Measurements from ENCODE around the gene TRPM1. TPM values are rescaled to one million over a fixed set of nuclear protein-coding genes. Genes with fewer than 3 reads are reported as not detected.

Gene TRPM1
- total RNA-seq, 3 donors from 2014 or later = not detected

GRCh38 chr15:31060429-31061140 is 40.9 kb downstream of the TRPM1 start:
- no peak for ATAC-seq
- H3K27me3 Mint-ChIP-seq (ENCODE audit: low read depth) = peaks cover 10% of the 10 kb centered on the region
- no peak for DNase-seq
- no peaks in the 10 kb centered on the region for H3K4me1 Mint-ChIP-seq (ENCODE audit: low read depth)
- no peak overlapping the region for H3K4me3 Mint-ChIP-seq
- peaks cover 5% of the 10 kb centered on the region for H3K9me3 Mint-ChIP-seq
- H3K36me3 Mint-ChIP-seq (ENCODE audit: insufficient read depth) = no peaks in the 10 kb centered on the region

DNA sequence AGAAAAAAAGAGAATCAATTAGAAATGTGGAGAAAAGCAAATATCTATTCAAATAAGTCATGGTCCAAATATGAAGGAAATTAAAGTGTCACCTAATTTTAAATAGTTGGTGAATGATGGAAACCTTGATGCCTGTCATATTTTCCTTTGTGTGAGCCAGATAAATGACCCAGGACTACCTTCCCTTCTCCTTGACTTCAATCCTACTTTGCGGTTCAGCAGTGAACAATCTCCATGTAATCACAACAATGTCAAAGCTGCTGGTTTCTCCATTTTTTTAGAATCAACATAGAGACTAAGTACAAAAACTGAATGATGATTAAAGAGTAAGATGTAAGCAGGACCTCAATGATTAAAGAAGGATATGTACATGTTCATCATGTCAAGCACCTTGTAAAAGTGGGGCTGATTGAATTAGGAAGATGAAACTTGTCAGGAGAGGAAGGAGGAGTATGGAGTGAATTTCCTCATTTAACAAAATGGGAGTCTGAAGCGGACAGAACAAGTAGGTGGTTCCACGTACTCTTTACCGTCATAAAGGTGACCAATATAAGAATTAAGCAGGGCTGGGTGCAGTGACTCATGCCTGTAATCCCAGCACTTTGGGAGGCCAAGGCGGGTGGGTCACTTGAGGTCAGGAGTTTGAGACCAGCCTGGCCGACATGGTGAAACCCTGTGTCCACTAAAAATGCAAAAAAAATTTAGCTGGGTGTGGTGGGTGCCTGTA is 43.1 kb downstream of the TRPM1 start:
- Mint-ChIP-seq H3K4me1 (ENCODE audit: low read depth) (no peaks in the 10 kb centered on the region), H3K36me3 (ENCODE audit: insufficient read depth) (no peaks in the 10 kb centered on the region), H3K4me3 (no peak overlapping the region), H3K27me3 (ENCODE audit: low read depth) (peaks cover 10% of the 10 kb centered on the region), H3K9me3 (peaks cover 5% of the 10 kb centered on the region)
- DNase-seq = no peak
- ATAC-seq = no peak

- peaks cover 9% of the 10 kb centered on the region for H3K4me1 Mint-ChIP-seq (ENCODE audit: low read depth)
- H3K27me3 Mint-ChIP-seq (ENCODE audit: low read depth) = peaks cover 1% of the 10 kb centered on the region
- no peak for ATAC-seq
Observed at GRCh38 chr15:31051496-31052080, 49.9 kb downstream of the TRPM1 start.

GRCh38 chr15:31050953-31051352 is 50.6 kb downstream of the TRPM1 start:
- H3K4me1 Mint-ChIP-seq (ENCODE audit: low read depth) = peaks cover 9% of the 10 kb centered on the region
- no peak overlapping the region for H3K4me3 Mint-ChIP-seq
- no peaks in the 10 kb centered on the region for H3K9me3 Mint-ChIP-seq
- DNase-seq (no peak), ATAC-seq (no peak)
- H3K27me3 Mint-ChIP-seq (ENCODE audit: low read depth) = peaks cover 4% of the 10 kb centered on the region
- no peaks in the 10 kb centered on the region for H3K36me3 Mint-ChIP-seq (ENCODE audit: insufficient read depth)

More at GRCh38 chr15:31051496-31052080, 49.9 kb downstream of the TRPM1 start:
- H3K9me3 Mint-ChIP-seq = no peaks in the 10 kb centered on the region
- H3K4me3 Mint-ChIP-seq = no peak overlapping the region
- no peak for DNase-seq
- no peaks in the 10 kb centered on the region for H3K36me3 Mint-ChIP-seq (ENCODE audit: insufficient read depth)

- no peaks in the 10 kb centered on the region for H3K36me3 Mint-ChIP-seq (ENCODE audit: insufficient read depth)
- peaks cover 9% of the 10 kb centered on the region for H3K4me1 Mint-ChIP-seq (ENCODE audit: low read depth)
- DNase-seq = no peak
- H3K27me3 Mint-ChIP-seq (ENCODE audit: low read depth) = peaks cover 4% of the 10 kb centered on the region
- H3K4me3 Mint-ChIP-seq = no peak overlapping the region
- no peaks in the 10 kb centered on the region for H3K9me3 Mint-ChIP-seq
- ATAC-seq = no peak
Observed at GRCh38 chr15:31049682-31050615, 51.6 kb downstream of the TRPM1 start.

- Mint-ChIP-seq H3K4me3 (no peak overlapping the region), H3K36me3 (ENCODE audit: insufficient read depth) (no peaks in the 10 kb centered on the region), H3K4me1 (ENCODE audit: low read depth) (peaks cover 9% of the 10 kb centered on the region), H3K9me3 (no peaks in the 10 kb centered on the region), H3K27me3 (ENCODE audit: low read depth) (peaks cover 4% of the 10 kb centered on the region)
- no peak for DNase-seq
- no peak for ATAC-seq
Observed at GRCh38 chr15:31049111-31049510, 52.4 kb downstream of the TRPM1 start.

DNA sequence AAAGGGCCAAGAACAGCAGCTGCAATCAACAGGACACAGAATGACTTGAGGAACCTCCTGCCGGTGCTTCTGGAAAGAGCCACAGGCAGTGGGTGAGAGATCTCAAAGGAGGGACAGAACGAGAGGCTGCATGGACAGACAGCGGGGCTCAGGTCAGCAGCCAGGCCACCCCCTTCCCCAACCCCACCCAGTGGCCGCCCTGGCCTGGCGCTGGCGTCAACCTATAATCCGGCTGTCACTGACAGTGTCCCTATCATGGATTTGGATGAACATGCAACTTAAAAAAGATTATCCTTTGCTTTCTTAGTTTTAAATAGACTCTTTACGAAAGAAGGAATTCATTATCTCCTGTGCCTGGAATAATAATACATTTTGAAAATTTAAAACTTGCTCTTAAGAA is 54.1 kb downstream of the TRPM1 start:
- Mint-ChIP-seq H3K4me3 (no peak overlapping the region), H3K4me1 (ENCODE audit: low read depth) (peaks cover 9% of the 10 kb centered on the region), H3K36me3 (ENCODE audit: insufficient read depth) (no peaks in the 10 kb centered on the region), H3K27me3 (ENCODE audit: low read depth) (peaks cover 4% of the 10 kb centered on the region), H3K9me3 (no peaks in the 10 kb centered on the region)
- no peak for DNase-seq
- no peak for ATAC-seq

- ATAC-seq (no peak), DNase-seq (no peak)
- Mint-ChIP-seq H3K27me3 (ENCODE audit: low read depth) (peaks cover 6% of the 10 kb centered on the region), H3K9me3 (no peaks in the 10 kb centered on the region), H3K4me1 (ENCODE audit: low read depth) (peaks cover 9% of the 10 kb centered on the region), H3K4me3 (no peak overlapping the region), H3K36me3 (ENCODE audit: insufficient read depth) (no peaks in the 10 kb centered on the region)
Observed at GRCh38 chr15:31046759-31047359, 54.7 kb downstream of the TRPM1 start.

- no peaks in the 10 kb centered on the region for H3K36me3 Mint-ChIP-seq (ENCODE audit: insufficient read depth)
- H3K27me3 Mint-ChIP-seq (ENCODE audit: low read depth) = peaks cover 8% of the 10 kb centered on the region
- DNase-seq (no peak), ATAC-seq (no peak)
- H3K9me3 Mint-ChIP-seq = no peaks in the 10 kb centered on the region
- peaks cover 5% of the 10 kb centered on the region for H3K4me1 Mint-ChIP-seq (ENCODE audit: low read depth)
- no peak overlapping the region for H3K4me3 Mint-ChIP-seq
Observed at GRCh38 chr15:31045606-31046005, 55.9 kb downstream of the TRPM1 start.

- Mint-ChIP-seq H3K9me3 (no peaks in the 10 kb centered on the region), H3K36me3 (ENCODE audit: insufficient read depth) (no peaks in the 10 kb centered on the region), H3K4me1 (ENCODE audit: low read depth) (no peaks in the 10 kb centered on the region), H3K27me3 (ENCODE audit: low read depth) (peaks cover 9% of the 10 kb centered on the region), H3K4me3 (no peak overlapping the region)
- no peak for DNase-seq
- no peak for ATAC-seq
Observed at GRCh38 chr15:31042751-31043150, 58.8 kb downstream of the TRPM1 start.

GRCh38 chr15:31041610-31042009 is 59.9 kb downstream of the TRPM1 start:
- Mint-ChIP-seq H3K4me3 (no peak overlapping the region), H3K27me3 (ENCODE audit: low read depth) (peaks cover 8% of the 10 kb centered on the region), H3K4me1 (ENCODE audit: low read depth) (no peaks in the 10 kb centered on the region), H3K36me3 (ENCODE audit: insufficient read depth) (no peaks in the 10 kb centered on the region), H3K9me3 (no peaks in the 10 kb centered on the region)
- ATAC-seq (no peak), DNase-seq (no peak)

DNA sequence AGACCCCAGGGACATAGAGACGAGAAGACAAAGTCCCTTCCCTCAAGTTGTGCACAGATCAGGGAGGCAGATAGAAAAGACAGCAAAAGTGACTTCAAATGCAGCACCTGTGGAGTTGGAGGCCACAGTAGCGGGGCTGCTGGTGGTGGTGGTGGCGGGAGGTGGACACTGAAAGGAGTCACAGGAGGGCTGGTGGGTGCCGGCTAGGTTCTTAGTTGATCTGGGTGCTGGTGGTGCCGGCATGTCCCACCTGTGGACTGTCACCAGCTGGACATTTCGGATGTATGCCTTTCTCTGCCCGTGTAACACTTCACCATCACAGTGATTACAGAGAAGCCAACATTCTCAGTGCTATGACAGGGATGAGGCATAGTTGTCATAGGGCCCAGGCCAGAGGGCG is 60.9 kb downstream of the TRPM1 start:
- ATAC-seq (no peak), DNase-seq (no peak)
- H3K27me3 Mint-ChIP-seq (ENCODE audit: low read depth) = peaks cover 5% of the 10 kb centered on the region
- no peak overlapping the region for H3K4me3 Mint-ChIP-seq
- H3K9me3 Mint-ChIP-seq = no peaks in the 10 kb centered on the region
- no peaks in the 10 kb centered on the region for H3K36me3 Mint-ChIP-seq (ENCODE audit: insufficient read depth)
- no peaks in the 10 kb centered on the region for H3K4me1 Mint-ChIP-seq (ENCODE audit: low read depth)

- Mint-ChIP-seq H3K9me3 (no peaks in the 10 kb centered on the region), H3K4me1 (ENCODE audit: low read depth) (no peaks in the 10 kb centered on the region), H3K4me3 (no peak overlapping the region), H3K27me3 (ENCODE audit: low read depth) (peaks cover 5% of the 10 kb centered on the region), H3K36me3 (ENCODE audit: insufficient read depth) (no peaks in the 10 kb centered on the region)
- ATAC-seq (no peak), DNase-seq (no peak)
Observed at GRCh38 chr15:31039961-31040360, 61.6 kb downstream of the TRPM1 start.

Data from activated T-cell treated with anti-CD3 and anti-CD28 coated beads, Interleukin-2, amount 50 U/mL, for 4 hours (primary cell).